ENCODE measurements around the gene GPRC5A. TPM values are rescaled to one million over a fixed set of nuclear protein-coding genes. Genes with fewer than 3 reads are reported as not detected.

The GPRC5A gene
- total and polyA plus RNA-seq, 2 of the 4 experiments (the other 2 are of a cell fraction): 49.6 to 201 TPM

GRCh38 chr12:12870465-12870864 lies 20.9 kb upstream of the GPRC5A start:
- CTCF ChIA-PET: no interaction called here
- dilution Hi-C loops (cut with HindIII; ENCODE audit: low sequenced_read_pairs, unreplicated experiment) (no loop called here), intact Hi-C loops (cut with micrococcal nuclease) (loop anchor here (1.0 kb wide), 1 partner anchor 21 kb away; the partner anchor contains the start of gene GPRC5A), in situ Hi-C loops (cut with MboI; ENCODE audit: low sequenced_read_pairs) (loop anchor here (25.0 kb wide), 1 partner anchor 1517 kb away; no protein-coding TSS in a partner anchor)
- peak overlapping the region; percentile 97 for H3K14ac ChIP-seq (replicated peaks; ENCODE audit: low read depth, low read length)
- H3K79me1 ChIP-seq (ENCODE audit: low read depth in 1 of 2, low read length in 2 of 2): peaks cover 8 to 29% of the 10 kb centered on the region in 2 experiments; a peak in 3 of 4 replicates
- H2BK5ac ChIP-seq (ENCODE audit: low read depth, low read length, poor library complexity, severe bottlenecking): peak overlapping the region; percentile 100
- TF ChIP-seq SMC3 (IDR thresholded peaks at IDR 0.05; ENCODE audit: low read depth, low read length) (peak; percentile 21; the same call in 1 of the 2 replicates), FOS (IDR thresholded peaks at IDR 0.05; ENCODE audit: low read depth, low read length) (peak; percentile 88), RCOR1 (IDR thresholded peaks at IDR 0.05; ENCODE audit: insufficient replicate concordance, low read length) (no peak), POLR2A (IDR thresholded peaks at IDR 0.05; ENCODE audit: low read depth, low read length) (peak; percentile 36; the same call in 1 of the 2 replicates), MAZ (IDR thresholded peaks at IDR 0.05; ENCODE audit: borderline replicate concordance, low read depth, low read length) (0 out of 2 replicates have a peak, but pooled peaks have one; percentile 8), RFX5 (IDR thresholded peaks at IDR 0.05; ENCODE audit: low read depth, low read length) (no peak), BHLHE40 (IDR thresholded peaks at IDR 0.05; ENCODE audit: low read depth, low read length) (peak; percentile 68), NFE2L2 (IDR thresholded peaks at IDR 0.05; ENCODE audit: low read depth, low read length) (peak; percentile 26; the same call in 1 of the 2 replicates)
- H3K27me3 ChIP-seq (ENCODE audit: control insufficient read depth, insufficient read depth, low read length): no peaks in the 10 kb centered on the region
- peak overlapping the region; percentile 87 for H3K27ac ChIP-seq (ENCODE audit: insufficient read depth, low read length)
- peak overlapping the region; percentile 12 for H3K4me2 ChIP-seq (ENCODE audit: low read depth, low read length)
- BruUV-seq (replicated peaks): no TSS peak
- H3K4me1 ChIP-seq (ENCODE audit: control insufficient read depth, insufficient read depth, low read length): peaks cover 26% of the 10 kb centered on the region
- 0% methylated on average over 5 of the region's 7 CpGs; no CpG with 5 or more reads in 1 of the 2 experiments for WGBS, 2 experiments (ENCODE audit: extremely low coverage in 2 of 2, insufficient read length in 1 of 2)
- peak overlapping the region; percentile 98 for H4K91ac ChIP-seq (ENCODE audit: insufficient read depth, low read depth, low read length)
- peak overlapping the region; percentile 89 for H3K18ac ChIP-seq (ENCODE audit: low read depth, low read length)
- peak overlapping the region; percentile 100 for H2BK120ac ChIP-seq (ENCODE audit: low read depth, low read length)
- H2BK20ac ChIP-seq (ENCODE audit: low read depth, low read length): peak overlapping the region; percentile 100
- no peak overlapping the region for H3K4me3 ChIP-seq (ENCODE audit: insufficient read depth, low read depth, low read length)
- peaks cover 18% of the 10 kb centered on the region; the same call in 1 of the 2 replicates for H3K9me1 ChIP-seq (ENCODE audit: insufficient read depth, low read length)
- H2BK15ac ChIP-seq (ENCODE audit: low read depth, low read length): peak overlapping the region; percentile 90
- peak overlapping the region; percentile 98 for H3K23ac ChIP-seq (ENCODE audit: low read depth, low read length)
- H4K20me1 ChIP-seq (ENCODE audit: insufficient read depth, low read length): no peaks in the 10 kb centered on the region
- no peaks in the 10 kb centered on the region; the same call in 1 of the 2 replicates for H3K36me3 ChIP-seq (ENCODE audit: control insufficient read depth, insufficient read depth, low read length)
- 0 out of 2 replicates have a peak overlapping the region, but pooled peaks have one; percentile 8 for H3K9ac ChIP-seq (ENCODE audit: low read depth, low read length)
- peak overlapping the region; percentile 98 for H3K4ac ChIP-seq (ENCODE audit: low read depth, low read length)
- peak overlapping the region; percentile 80 for H4K5ac ChIP-seq (ENCODE audit: low read depth, low read length)
- H2AK5ac ChIP-seq (ENCODE audit: low read depth, low read length): peak overlapping the region; percentile 92
- H4K8ac ChIP-seq (ENCODE audit: low read depth in 2 of 2, low read length in 2 of 2): peak overlapping the region; percentile 68 to 94
- no peaks in the 10 kb centered on the region for H3K9me3 ChIP-seq (ENCODE audit: control insufficient read depth, insufficient read depth, low read length)
- H2AFZ ChIP-seq (replicated peaks; ENCODE audit: low read length, poor library complexity): peak overlapping the region; percentile 74
- POLR2A ChIA-PET (ENCODE audit: unreplicated experiment): no interaction called here
- H3K56ac ChIP-seq (ENCODE audit: extremely low read depth, insufficient read depth, low read length): peak overlapping the region; percentile 92
- ATAC-seq (ENCODE audit: low read depth) (peak; percentile 87), DNase-seq (peak; percentile 100)
- peak overlapping the region; percentile 84 for H2AK9ac ChIP-seq (replicated peaks; ENCODE audit: low read depth, low read length, poor library complexity)
